OCI-LY1 (cell line): Measurements from ENCODE around the gene ARL6IP5.

Source experiments
- EZH2 ChIP-seq: fragments of 200-600 bp; sonication (generic), shearing (Covaris generic); IDR thresholded peaks from 2 replicates; pipeline ENCODE4 v1.8.0; 2017; ENCODE audit warnings: borderline replicate concordance, mixed run types, mild to moderate bottlenecking, antibody characterized with exemption, low read length, moderate library complexity, mixed read lengths
- TF ChIP-seq, protein P1 (sequence below): fragments of 200-600 bp; sonication (generic), shearing (Covaris generic); IDR thresholded peaks from 2 replicates; pipeline ENCODE4 v1.5.1; 2017; ENCODE audit warnings: mild to moderate bottlenecking, antibody characterized with exemption, low read length, moderate library complexity, mixed read lengths

DNA sequence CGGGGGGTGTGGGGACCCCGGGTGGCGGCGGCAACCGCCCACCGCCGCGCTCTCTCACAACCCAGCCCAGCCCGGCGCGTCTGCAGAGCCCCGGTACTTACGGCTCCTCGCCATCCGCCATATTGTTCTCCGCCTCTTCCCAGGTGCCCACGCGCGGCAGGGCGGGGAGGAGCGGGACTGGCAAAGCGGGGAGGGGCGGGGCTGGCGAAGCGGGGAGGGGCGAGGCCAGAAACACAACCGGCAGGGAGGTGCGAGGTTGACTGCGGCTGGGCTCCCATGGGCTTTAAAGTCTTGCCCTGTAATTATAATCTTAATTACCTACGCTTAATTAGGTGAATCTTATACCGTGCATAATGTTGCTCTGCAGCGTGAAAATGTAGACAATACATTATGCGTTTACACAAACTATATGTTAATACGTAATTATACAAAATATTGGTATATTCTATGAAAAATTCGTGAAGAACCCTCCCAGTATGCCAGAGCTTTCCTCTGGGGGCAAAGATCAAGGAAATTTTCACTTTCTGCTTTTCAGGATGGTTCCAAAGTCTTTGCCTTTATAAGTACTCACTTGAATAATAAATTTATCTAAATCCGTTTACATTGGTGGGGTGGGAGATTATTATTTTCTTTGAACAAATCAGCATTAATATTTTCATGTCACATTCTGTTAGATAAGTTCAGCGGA lies 4.4 kb upstream of the ARL6IP5 start, which contains the start of gene UBA3:
- TF ChIP-seq, protein P1, sequence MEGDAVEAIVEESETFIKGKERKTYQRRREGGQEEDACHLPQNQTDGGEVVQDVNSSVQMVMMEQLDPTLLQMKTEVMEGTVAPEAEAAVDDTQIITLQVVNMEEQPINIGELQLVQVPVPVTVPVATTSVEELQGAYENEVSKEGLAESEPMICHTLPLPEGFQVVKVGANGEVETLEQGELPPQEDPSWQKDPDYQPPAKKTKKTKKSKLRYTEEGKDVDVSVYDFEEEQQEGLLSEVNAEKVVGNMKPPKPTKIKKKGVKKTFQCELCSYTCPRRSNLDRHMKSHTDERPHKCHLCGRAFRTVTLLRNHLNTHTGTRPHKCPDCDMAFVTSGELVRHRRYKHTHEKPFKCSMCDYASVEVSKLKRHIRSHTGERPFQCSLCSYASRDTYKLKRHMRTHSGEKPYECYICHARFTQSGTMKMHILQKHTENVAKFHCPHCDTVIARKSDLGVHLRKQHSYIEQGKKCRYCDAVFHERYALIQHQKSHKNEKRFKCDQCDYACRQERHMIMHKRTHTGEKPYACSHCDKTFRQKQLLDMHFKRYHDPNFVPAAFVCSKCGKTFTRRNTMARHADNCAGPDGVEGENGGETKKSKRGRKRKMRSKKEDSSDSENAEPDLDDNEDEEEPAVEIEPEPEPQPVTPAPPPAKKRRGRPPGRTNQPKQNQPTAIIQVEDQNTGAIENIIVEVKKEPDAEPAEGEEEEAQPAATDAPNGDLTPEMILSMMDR: no peak
- no peak for TF ChIP-seq EZH2
